Measurements from ENCODE around the gene CAMK2G.
A peak's percentile ranks its signal among the peaks of the same experiment; 100 is the strongest.
"Not testable (repeated sequence)": the region's sequence is repeated elsewhere in the genome, so short reads cannot be mapped to it uniquely, and the experiment has no call there.

CAMK2G gene

DNA sequence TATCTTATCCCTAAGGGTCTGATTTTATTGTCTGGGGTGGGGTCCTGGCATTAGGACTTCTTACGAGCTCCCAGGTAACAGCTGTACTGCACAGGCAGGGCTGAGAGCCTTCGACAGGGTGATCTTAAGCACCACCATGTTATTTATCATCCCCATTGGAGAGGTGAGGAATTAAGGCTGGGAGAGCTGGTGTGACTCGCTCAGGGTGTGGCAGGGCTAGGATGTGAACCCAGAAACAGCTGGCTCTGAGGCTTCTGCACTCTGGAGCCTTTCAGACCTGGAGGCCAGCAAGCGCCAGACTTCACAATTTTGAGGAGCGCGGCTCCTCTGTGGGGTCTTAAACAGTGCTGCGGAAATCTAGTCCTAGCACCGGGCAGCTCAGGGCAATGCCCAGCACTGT, 35.5 kb downstream of the CAMK2G start:
- DNase-seq: no peak

DNA sequence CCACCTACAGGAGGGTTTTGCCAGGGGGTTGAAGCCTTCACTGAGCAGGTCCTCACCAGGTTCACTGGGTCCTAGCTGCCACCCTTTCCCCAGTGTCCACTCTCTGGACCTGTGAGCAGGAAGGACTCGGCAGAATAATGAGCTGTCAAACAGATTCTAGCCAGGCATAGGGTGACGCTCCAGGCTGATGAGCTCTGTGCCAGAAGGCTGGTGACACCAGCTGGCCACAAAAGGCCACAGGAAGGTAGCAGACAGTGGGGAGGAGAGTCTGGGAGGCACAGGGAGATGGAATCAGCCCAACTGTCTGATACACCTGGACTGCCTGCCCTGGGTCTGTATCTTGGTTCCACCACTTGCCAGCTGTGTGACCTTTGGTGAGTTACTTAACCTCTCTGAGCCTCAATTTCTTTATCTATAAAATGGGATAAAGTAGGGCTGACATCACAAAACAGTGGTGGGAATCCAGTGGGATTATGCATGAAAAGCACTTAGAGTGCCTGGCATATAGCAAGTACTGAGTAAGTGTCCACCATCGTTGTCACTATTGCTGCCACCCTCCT, 36.3 kb downstream of the CAMK2G start:
- DNase-seq: no peak

DNA sequence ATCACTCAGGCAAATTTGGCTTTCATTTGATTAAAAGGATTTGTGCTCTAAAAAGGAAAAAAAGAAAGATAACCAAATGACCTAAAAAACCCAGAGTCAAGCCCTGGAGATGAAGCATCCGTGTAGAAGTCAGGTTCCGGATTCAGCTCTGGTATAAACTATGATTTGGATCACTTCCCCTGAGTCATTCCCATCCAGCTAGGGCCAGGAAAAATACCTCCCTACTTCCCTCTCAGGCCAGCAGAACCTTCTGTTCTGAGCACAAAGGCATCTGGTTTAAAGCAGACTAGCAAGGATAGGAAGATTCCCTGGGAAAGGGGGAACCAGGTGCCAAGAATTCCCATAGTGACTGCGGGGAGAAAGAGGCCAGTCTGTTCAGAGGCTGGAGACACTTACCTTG, 37.3 kb downstream of the CAMK2G start:
- DNase-seq: no peak

DNA sequence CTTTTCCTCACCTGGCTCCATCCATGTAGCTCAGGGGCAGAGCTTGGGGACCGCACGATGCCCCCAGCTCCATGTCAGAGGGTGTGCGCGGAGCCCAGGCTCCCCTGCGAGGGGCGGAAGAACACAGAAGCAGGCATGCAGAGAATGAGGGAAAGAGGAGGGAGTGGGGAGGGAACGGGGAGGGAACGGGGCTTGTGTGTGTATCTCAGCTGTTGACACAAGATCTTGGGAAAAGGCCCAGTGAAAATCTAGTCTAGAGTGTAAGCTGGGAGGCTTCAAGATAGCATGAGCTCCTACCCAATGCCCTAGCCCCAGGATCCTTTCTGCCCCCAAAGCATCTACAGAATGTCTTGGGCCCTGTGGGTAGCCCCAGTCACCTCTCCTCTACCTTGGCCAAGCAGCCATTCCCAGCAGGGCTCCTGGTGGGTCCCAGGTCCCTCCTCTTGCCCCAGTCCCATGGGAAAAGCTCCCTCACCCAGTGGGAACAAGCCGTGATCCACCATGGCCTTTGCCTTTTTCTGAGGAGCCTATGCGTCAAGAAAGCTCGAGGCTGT, 37.9 kb downstream of the CAMK2G start:
- DNase-seq: no peak

DNA sequence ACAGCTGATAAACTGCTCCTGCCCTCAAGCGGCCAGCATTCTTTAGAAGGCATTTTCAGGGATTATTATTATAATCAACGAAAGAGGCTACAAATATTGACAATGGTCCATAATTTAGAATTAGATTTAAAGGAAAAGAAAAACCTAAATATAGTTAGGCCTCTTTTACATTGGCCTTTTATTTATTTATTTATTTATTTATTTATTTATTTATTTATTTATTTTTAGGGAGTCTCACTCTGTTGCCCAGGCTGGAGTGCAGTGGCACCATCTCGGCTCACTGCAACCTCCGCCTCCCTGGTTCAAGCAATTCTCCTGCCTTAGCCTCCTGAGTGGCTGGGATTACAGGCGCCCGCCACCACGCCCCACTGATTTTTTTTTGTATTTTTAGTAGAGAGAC, 45.3 kb downstream of the CAMK2G start:
- DNase-seq: not testable (repeated sequence)

DNA sequence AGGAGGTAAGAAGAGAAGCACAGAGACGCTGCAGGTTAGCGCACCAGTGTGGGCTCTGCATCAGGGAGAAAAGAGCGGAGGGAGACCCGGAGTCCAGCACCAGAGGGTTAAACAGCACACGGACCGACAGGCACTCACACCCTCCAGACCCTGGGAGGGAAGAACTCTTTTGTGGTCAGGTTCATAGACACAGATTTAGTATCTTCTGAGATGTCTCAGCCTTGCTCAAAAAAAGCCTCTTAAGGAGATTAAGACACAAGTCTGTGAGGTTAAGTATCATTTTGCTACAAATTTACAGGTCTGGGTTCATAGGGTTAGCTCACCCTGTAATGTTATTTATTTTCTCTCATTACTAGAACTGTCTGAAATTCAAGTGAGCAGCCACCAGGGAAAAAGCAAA, 46.2 kb downstream of the CAMK2G start:
- DNase-seq: no peak

DNA sequence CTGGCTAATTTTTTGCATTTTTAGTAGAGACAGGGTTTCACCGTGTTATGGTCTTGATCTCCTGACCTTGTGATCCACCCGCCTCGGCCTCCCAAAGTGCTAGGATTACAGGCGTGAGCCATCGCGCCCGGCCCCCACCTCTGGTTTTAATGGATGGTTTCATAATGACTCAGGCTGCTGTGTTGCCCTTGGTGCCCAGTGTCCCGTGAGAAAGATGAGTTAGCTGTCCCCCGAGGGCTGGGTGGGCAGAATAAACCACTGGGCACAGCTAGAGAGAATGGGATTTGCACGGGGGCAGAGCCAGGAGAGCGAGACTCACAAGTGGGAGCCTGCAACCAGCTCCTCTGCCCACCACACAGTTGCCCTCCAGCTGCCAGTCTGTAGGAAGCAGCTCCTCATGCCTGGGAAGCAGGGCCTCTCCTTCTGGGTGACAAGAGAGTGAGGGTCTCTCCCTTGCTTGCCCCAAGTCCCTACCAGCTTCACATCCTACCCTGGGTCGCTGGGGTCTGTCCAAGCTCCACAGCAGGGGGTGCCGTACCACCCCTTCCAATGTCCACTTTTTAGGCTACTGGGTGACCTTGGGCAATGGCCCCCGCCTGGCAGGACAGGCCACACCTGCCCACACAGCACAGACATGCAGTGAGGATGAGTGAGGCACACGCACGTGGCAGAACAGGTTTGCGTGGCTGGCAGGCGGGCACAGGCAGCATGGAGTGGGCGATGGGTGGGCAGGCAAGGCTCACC, 46.8 kb downstream of the CAMK2G start:
- no peak for DNase-seq

DNA sequence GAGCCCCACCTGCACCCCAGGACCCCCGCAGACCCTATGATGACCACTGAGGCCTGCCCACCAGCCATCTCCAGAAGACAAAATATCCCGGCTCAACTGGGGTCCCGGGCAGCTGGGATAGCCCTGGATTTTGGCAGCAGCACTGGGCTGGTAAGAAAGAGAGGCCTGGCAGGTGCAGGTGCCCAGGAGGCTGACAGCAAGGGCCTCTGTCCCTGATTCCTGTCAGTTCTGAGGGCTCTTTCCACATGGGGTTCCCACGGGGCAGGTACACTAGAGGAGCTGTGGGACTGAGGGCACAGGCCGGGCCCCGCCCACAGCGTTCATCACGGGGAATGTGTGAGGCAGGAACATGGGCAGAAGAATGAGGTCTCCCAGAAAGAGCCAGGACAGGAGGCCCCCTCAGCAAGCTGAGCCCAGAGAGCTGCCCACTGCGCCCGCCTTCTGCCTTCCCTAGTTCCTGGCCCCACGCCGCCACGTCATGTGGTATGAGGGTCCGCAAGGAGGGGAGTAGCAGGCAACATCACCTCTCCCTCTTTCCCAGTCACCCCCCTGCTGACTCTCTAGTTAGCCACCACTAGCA, 50.1 kb downstream of the CAMK2G start:
- no peak for DNase-seq

DNA sequence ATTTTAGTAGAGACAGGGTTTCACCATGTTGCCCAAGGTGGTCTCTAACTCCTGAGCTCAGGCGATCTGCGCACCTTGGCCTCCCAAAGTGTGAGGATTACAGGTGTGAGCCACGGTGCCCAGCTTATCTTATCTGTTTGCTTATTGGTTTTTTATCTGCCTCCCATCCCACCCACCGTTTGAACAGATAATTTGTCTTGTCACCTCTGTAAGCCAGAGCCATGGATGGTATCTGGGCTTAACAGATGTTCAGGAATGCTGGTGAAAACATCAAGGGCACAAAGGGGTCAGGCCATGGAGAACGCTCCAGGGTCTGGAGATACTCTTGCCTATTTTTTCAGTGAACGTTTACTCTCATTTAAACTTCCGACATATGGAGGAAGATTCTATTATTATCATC, 51.0 kb downstream of the CAMK2G start:
- no peak for DNase-seq

DNA sequence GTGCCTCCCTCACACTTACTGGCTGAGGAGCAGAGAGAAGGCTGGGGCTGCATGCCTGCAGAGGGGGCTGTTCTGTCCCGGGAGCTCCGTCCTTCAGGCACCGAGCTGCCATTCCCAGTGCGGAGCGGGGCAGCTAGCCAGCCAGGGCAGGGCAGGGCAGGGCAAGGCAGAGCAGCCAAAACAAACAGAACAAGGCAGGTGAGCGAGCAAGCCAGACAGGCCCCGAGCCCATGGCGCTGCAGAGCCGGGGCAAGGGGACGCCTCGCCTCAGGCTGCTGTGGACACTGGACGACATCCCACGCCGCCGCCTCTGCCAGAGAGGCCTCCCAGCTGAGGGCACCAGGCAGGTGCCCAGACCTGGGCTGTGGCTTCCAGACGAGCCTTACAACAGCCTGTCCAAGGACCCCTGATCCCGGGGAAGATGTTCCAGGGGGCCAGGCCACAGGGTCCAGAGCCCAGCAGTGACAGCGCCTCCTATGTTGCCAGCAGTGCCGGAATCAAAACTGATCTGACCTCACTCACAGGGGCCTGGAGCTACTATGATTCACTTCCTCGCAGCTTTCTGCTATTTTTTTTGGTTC, 54.8 kb downstream of the CAMK2G start:
- DNase-seq: no peak

DNA sequence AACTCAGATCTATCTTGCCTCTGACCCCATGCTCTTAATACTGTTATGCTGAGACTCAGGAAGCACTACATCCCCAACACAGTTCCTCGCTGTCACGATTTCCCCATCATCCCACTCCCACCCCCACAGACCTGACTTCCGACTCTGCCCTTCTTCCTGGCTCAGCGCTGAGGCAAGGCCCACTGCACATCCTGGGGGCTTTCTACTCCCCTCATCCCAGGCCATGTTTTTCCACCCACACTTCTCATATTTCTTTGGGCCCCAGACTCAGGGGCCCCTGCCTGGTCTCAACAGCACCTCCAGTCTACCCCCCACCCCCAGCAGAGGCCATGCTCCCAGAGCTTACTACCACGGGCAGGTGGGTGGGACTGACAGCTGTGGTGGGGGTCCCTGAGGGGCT, 55.3 kb downstream of the CAMK2G start:
- DNase-seq: no peak

DNA sequence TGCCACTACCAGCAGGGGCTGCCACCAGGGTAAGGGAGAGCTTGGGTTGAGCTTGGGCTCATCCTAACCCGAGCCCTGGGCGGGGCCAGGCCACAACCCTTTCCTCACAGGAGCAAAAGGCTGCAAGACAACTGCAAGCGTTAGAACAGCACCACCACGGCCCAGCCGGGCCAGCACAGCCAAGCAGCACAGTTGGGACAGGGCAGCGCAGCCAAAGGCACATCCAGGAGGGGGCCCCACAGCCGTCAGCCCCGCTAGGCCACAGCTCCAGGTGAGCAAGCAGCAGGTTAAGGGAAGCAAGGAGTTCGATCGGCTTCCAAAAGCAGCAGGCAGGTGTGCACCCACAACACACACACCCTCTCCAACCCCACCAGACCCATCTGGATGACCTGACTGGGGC, 56.0 kb downstream of the CAMK2G start:
- DNase-seq: no peak

DNA sequence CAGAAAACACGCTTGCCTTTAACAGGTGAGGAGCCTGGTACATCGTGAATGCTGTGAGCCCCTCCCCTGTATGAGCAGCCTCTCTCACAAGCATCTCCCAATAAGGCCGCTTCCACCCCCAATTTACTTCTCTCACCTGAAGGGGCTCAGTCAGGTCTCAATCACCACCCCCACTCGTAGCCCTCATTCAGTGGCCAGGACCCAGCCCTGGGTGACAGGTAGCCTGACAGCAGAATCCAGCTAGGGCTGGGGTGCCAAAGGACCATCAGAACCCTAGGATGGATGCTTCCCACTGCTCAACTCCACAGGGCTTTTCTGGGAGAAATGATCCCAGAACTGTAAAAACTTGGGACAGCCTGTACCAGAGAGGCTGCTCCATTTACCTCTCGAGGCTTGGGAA, 56.5 kb downstream of the CAMK2G start:
- no peak for DNase-seq

DNA sequence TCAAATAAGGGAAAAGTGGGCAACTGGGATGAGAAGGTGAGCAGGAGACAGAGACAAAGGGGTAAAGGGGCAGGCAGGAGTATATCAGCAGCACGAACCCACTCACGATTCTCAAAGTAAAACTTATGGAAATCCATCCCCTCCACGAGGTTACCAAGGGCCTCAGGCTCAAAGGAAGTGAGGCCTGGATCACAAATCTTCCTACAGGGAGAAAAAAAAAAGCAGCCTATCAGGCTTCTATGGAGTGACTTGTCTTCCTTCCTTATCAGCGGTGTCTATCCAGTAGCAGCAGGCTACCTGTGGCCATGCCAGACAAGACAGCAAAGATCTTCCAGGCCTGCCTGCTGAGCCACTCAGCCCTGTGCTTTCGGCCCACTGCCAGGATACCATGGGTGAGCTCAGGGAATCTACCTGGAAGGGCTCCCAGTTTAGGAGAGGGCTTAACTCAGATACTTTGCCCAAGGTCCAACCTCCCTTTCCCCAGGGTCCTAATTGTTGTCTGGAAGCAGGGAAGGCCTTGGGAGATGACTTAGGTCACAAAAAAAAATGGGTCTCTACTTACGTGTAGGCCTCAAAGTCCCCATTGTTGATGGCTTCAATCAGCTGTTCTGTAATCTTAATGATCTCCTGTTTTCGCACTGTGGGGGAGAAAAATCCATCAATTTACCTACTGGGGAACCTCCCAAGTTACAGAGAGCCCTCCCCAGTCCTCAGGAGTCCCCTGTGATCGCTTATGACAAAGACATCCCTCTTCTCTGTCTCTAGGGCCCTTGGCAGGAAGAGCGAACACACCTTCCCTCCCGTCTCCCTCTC, 57.2 kb downstream of the CAMK2G start:
- DNase-seq: no peak

DNA sequence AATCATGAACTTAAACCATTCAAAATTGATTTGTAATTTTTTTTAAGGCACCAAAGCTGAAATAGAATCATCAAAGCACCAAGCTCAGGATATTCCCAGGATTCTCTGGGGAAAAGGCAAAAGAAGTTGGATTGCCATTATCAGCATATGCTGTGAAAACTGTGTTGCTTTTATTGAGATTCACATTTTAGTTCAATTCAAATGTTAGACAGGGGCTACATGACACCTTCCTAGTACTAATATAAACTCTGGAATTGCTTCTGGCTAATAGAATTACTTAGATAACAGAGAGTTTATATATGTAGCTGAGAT, 58.7 kb downstream of the CAMK2G start:
- DNase-seq: no peak

DNA sequence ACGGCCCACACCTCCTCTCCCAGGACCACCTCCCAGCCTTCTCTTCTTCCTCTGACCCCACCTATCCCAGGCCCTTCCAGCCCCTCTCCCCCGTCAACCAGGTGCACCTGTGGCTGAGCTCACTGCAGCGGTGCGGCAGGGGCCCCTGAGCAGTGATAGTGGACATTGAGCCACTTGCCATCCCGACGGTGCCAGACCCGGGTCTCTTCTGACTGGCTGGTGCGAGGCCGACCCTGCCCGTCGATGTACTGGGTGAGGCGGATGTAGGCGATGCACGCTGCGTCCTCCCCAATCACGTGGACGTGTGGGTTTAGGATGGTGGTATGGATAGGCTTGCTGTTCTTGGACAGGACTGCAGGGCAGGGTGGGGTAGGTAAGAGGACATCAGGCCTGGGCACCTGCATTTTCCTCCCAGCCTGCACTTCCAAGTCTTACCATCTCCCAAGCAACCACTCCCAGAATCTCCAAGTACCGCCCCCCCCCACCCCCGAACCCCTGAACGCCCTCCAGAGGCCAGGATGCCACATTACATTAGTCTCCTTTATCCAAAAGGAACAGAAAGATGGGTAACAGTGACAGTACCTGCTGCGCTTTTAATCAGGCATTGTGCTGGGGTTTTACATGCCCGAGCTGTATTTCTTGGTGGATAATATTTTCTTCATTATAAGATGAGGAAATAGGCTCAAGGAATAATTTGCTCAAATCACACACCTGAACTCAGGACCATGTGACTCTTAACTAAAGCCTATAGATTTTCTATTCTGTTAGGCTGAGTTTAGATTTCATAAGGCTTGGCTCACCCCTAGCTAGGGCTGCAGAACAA, 59.2 kb downstream of the CAMK2G start:
- DNase-seq: peak; percentile 13

DNA sequence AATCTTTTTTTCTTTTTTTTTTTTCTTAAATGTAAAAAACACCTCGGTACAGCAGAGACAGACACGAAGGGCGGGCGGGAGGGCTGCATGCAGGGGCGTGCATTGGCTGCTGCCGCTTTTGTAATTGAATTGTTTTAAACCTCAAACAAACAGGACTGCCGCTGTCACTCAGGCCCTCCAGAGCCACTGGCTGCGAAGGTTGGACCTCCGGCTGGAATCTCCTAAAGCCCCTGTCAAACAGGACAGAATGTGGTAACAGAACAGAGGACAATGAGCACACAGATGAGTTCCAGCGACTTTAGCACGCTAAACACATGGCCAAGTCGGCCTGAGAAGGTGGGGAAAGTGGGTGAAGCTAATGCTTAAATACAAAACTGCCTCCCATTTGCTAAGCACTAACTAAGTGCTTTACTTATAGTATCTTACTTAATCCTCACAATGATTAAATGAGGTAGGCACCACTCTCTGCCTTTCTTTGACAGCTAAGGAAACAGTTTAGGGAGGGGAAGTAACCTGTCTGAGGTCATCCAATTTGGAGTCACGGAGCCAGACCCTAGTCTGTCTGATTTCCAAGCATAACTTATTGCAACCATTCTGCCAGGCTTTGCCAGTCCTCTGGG, 60.0 kb downstream of the CAMK2G start:
- DNase-seq: no peak

DNA sequence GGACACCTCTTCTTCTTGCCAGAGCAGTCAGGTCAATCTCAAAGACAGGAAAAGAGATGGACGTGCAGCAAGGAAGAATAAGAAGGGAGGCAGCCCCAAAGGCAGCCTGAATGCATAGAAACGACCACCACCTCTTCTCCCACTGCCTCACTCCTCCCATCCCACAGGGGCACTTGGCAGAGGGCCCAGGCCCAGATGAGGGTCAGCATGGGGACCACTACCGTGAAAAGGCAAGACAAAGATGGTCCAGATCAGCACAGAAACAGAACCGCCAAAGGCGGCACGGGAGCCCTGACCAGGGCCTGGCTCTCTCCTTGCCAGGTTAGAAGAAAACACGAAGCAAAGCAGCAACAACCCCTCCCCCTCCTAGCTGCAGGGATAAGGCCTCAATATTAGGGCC, 61.0 kb downstream of the CAMK2G start:
- DNase-seq: no peak

DNA sequence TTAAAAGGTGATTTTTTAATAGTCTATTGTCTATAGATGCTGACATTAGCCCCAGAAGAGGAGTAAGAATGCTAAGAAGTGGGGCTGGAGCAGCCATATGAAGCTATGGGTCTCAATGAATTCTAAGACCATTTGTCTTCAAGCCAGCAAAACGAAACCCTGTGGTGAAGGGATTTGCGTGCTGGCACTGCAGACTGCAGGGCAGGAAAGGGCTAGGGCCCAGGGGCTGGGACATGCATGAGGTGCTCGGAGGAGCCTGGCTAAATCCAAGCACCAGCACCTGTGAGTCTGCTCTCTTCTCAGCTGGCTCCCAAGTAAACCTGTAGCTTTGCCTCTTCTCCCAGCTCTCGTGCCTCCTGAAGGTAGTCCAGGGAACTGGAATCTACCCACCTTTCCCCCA, 61.7 kb downstream of the CAMK2G start:
- DNase-seq: no peak

DNA sequence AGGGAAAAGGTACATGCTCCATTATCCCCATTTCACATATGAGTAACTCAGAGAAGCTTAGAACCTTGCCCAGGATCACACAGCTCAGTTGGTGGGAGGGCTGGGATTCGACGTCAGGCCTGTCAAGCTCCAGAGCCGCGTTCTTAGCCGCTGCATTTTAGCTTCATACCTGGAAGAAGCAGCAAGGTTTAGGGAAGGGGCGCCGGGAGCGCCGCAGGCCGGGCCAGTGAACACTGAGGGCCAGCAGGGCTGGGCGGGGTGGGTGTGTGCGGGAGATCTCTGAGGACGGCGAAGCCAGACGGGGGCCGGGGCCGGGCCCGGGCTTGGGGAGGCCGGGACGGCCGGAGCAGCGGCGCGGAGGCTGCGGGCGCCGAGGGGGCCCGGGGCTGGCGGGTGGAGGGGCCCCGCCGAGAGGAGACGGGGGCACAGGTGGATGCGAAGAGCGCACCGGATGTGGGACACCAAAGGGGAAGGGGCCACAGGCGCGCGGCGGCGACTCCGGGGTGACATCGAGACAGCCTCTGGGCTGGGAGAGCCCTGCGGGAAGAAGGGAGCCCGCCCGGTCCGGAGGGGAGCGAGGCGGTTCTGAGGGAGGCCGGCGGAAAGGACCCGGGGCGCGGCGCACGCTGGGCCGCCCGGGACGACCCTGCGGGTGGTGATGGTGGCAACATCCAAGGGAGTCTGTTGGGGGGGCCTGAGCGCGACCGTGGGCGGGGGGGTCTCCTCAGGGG, 63.5 kb downstream of the CAMK2G start:
- DNase-seq: no peak

DNA sequence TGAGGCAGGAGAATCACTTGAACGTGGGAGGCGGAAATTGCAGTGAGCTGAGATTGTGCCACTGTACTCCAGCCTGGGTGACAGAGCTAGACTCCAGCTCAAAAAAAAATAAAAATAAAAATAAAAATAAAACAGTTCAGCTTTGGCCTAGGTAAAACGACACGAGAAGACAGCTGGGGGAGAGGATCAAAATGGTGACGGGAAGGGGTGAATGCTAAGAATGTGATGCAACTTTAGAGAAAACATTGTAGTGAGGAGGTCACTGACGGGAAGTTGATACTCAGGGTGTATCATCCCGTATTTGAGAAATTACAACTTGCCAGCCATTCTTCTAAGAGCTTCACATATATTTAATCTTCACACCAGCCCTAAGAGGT, 64.0 kb downstream of the CAMK2G start:
- peak; percentile 37 for DNase-seq

Measured in MV-4-11 (cell line).